Stomach (tissue), 4 donors: ENCODE data around the gene GPR32.

ENCODE experiments used
- EP300 ChIP-seq: sonication (generic); formaldehyde crosslinking; IDR thresholded peaks from one replicate; pipeline ENCODE4 v1.6.1; 2017; ENCODE audit warnings: antibody characterized with exemption
- POLR2A ChIP-seq, 4 donors: fragments of 450-650 bp; IDR thresholded peaks; one replicate each; pipeline ENCODE4 v1.6.1; 2016; ENCODE audit warnings: antibody characterized with exemption in 4 of 4, control low read depth in 2 of 4, mild to moderate bottlenecking in 1 of 4, moderate library complexity in 1 of 4
- POLR2AphosphoS5 ChIP-seq, 3 donors: sonication (generic); formaldehyde crosslinking; IDR thresholded peaks; one replicate each; pipeline ENCODE4 v1.6.1; 2016; ENCODE audit warnings: antibody characterized with exemption in 3 of 3
- TF ChIP-seq, protein P1 (sequence below), 7 experiments: fragments of 450-650 bp in 4 of 7; fragments of 200-600 bp in 3 of 7; sonication (generic) in 3 of 7; IDR thresholded peaks; one replicate each; pipeline ENCODE4 v1.5.1; 2016 to 2019; ENCODE audit warnings: antibody characterized with exemption in 7 of 7, control low read depth in 2 of 7, mild to moderate bottlenecking in 1 of 7

DNA sequence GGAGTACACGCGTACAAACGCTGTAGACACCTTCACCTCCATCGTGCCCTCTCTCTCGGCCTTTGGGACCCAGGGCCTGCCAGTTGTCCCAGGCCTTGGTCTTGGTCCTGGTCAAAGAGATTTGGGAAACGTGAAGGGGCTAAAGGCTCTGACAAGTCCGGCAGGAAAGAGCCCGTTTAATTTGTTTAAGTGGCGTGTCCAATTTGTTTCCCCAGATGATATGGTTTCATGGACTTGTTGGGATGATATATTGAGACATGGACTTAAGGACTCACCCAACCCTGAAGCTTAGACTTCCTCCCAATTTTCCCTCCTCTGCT lies 44.4 kb upstream of the GPR32 start:
- TF ChIP-seq, protein P1, sequence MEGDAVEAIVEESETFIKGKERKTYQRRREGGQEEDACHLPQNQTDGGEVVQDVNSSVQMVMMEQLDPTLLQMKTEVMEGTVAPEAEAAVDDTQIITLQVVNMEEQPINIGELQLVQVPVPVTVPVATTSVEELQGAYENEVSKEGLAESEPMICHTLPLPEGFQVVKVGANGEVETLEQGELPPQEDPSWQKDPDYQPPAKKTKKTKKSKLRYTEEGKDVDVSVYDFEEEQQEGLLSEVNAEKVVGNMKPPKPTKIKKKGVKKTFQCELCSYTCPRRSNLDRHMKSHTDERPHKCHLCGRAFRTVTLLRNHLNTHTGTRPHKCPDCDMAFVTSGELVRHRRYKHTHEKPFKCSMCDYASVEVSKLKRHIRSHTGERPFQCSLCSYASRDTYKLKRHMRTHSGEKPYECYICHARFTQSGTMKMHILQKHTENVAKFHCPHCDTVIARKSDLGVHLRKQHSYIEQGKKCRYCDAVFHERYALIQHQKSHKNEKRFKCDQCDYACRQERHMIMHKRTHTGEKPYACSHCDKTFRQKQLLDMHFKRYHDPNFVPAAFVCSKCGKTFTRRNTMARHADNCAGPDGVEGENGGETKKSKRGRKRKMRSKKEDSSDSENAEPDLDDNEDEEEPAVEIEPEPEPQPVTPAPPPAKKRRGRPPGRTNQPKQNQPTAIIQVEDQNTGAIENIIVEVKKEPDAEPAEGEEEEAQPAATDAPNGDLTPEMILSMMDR (IDR thresholded peaks at IDR 0.05), result no peak
- no peak for TF ChIP-seq EP300
- TF ChIP-seq POLR2A (IDR thresholded peaks at IDR 0.05), result no peak
- TF ChIP-seq POLR2AphosphoS5 (IDR thresholded peaks at IDR 0.05), result no peak
